Hepatocyte (in vitro differentiated cells): ENCODE data around the gene HSPA9. TPM values are rescaled to one million over a fixed set of nuclear protein-coding genes. Genes with fewer than 3 reads are reported as not detected.

ENCODE experiments used
- DNase-seq: peaks from one replicate; pipeline ENCODE4 v3.0.0-alpha.2; 2016; ENCODE audit warnings: low spot score
- H2AFZ ChIP-seq: fragments of 200-600 bp; sonication (generic); 2 replicates; pipeline ENCODE4 v1.6.0; 2016; ENCODE audit warnings: antibody characterized with exemption, mild to moderate bottlenecking
- H3K27ac ChIP-seq: fragments of 200-600 bp; sonication (generic); 2 replicates; pipeline ENCODE4 v1.5.1; 2016; ENCODE audit warnings: mild to moderate bottlenecking
- H3K27me3 ChIP-seq: fragments of 200-600 bp; sonication (generic); 2 replicates; pipeline ENCODE4 v1.6.1; 2016
- H3K36me3 ChIP-seq: fragments of 200-600 bp; sonication (generic); replicated peaks from 2 replicates; pipeline ENCODE4 v1.5.1; 2016; ENCODE audit warnings: low read depth; ENCODE audit not compliant: insufficient read depth
- H3K4me1 ChIP-seq: fragments of 200-600 bp; sonication (generic); 2 replicates; pipeline ENCODE4 v1.5.1; 2016; ENCODE audit warnings: mild to moderate bottlenecking, moderate library complexity; ENCODE audit not compliant: insufficient read depth
- H3K4me2 ChIP-seq: fragments of 200-600 bp; sonication (generic); 2 replicates; pipeline ENCODE4 v1.6.0; 2016
- H3K4me3 ChIP-seq: fragments of 200-600 bp; sonication (generic); 2 replicates; pipeline ENCODE4 v1.5.1; 2016; ENCODE audit warnings: mild to moderate bottlenecking
- H3K79me2 ChIP-seq: fragments of 200-600 bp; sonication (generic); 2 replicates; pipeline ENCODE4 v1.6.0; 2017; ENCODE audit warnings: mild to moderate bottlenecking
- H3K9me2 ChIP-seq: fragments of 200-600 bp; sonication (generic); replicated peaks from 2 replicates; pipeline ENCODE4 v1.6.0; 2017; ENCODE audit warnings: mild to moderate bottlenecking; ENCODE audit not compliant: insufficient read depth
- H3K9me3 ChIP-seq: fragments of 200-600 bp; sonication (generic); 2 replicates; pipeline ENCODE4 v1.5.1; 2016; ENCODE audit warnings: low read depth, mild to moderate bottlenecking
- H4K20me1 ChIP-seq: fragments of 200-600 bp; sonication (generic); 2 replicates; pipeline ENCODE4 v1.6.0; 2016; ENCODE audit warnings: mild to moderate bottlenecking; ENCODE audit not compliant: insufficient read depth, poor library complexity, severe bottlenecking
- EZH2 ChIP-seq: fragments of 200-600 bp; sonication (generic); IDR thresholded peaks from 2 replicates; pipeline ENCODE4 v1.6.1; 2016; ENCODE audit warnings: antibody characterized with exemption, mild to moderate bottlenecking, borderline replicate concordance
- EZH2phosphoT487 ChIP-seq: fragments of 200-600 bp; sonication (generic); IDR thresholded peaks from one replicate; pipeline ENCODE4 v1.6.1; 2018; ENCODE audit warnings: antibody characterized with exemption, mild to moderate bottlenecking, low read depth, moderate library complexity; ENCODE audit not compliant: unreplicated experiment, severe bottlenecking
- WGBS: methylation state at CpG from one replicate; pipeline ENCODE4 v1.1.6; 2016; ENCODE audit warnings: low lambda C conversion rate; ENCODE audit errors: missing lambda C conversion rate; 5-methylcytosine and 5-hydroxymethylcytosine counted together
- polyA plus RNA-seq: library from polyadenylated mRNA; unstranded; fragments of >200 nt; fragmentation: Nextera tagmentation; extraction: Ambion mirVana; gene quantifications from 2 replicates; pipeline ENCODE4 v1.2.1, GENCODE V29; 2016
- total RNA-seq: library from RNA; depleted of rRNA; stranded (reverse); fragments of >200 nt; gene quantifications from 2 replicates; pipeline ENCODE4 v1.2.3, GENCODE V29; 2014
- TF ChIP-seq, protein P1 (sequence below): fragments of 200-600 bp; sonication (generic); IDR thresholded peaks from 2 replicates; pipeline ENCODE4 v1.5.1; 2016; ENCODE audit warnings: antibody characterized with exemption, mild to moderate bottlenecking; ENCODE audit not compliant: poor library complexity

Gene HSPA9
- total and polyA plus RNA-seq, 2 experiments from 2014 or later = 211 to 383 TPM

DNA sequence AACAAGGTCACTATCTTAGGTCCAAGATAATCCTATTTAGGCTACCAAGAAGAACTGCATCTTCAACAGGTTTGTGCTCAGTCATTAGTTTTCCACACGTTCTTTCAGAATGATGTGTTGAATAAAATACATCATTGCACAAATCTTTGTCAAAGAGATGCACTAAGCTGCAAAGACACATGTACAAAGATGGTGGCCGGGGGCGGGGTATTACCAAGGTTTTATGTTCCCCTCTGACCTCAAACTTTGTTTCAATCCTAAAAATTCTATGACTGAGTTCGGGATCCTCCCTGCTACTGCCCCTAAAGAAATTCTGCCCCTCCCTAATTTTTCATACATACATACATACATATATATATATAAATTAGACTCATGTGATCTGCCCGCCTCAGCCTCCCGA is 14.2 kb downstream of the HSPA9 start:
- no peak overlapping the region for H3K4me3 ChIP-seq
- no peaks in the 10 kb centered on the region for H3K4me1 ChIP-seq
- H2AFZ ChIP-seq = no peak overlapping the region
- DNase-seq = no peak
- H3K27me3 ChIP-seq = no peaks in the 10 kb centered on the region
- H3K9me2 ChIP-seq = no peaks in the 10 kb centered on the region
- no peaks in the 10 kb centered on the region for H3K36me3 ChIP-seq
- H3K9me3 ChIP-seq = no peaks in the 10 kb centered on the region
- WGBS = 94% methylated on average over 6 of the region's 6 CpGs
- H3K79me2 ChIP-seq = peaks cover 60% of the 10 kb centered on the region
- H4K20me1 ChIP-seq = peaks cover 24% of the 10 kb centered on the region
- no peak overlapping the region for H3K4me2 ChIP-seq
- no peak overlapping the region for H3K27ac ChIP-seq
- TF ChIP-seq EZH2phosphoT487 (no peak), EZH2 (no peak)
- TF ChIP-seq, protein P1, sequence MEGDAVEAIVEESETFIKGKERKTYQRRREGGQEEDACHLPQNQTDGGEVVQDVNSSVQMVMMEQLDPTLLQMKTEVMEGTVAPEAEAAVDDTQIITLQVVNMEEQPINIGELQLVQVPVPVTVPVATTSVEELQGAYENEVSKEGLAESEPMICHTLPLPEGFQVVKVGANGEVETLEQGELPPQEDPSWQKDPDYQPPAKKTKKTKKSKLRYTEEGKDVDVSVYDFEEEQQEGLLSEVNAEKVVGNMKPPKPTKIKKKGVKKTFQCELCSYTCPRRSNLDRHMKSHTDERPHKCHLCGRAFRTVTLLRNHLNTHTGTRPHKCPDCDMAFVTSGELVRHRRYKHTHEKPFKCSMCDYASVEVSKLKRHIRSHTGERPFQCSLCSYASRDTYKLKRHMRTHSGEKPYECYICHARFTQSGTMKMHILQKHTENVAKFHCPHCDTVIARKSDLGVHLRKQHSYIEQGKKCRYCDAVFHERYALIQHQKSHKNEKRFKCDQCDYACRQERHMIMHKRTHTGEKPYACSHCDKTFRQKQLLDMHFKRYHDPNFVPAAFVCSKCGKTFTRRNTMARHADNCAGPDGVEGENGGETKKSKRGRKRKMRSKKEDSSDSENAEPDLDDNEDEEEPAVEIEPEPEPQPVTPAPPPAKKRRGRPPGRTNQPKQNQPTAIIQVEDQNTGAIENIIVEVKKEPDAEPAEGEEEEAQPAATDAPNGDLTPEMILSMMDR = no peak

DNA sequence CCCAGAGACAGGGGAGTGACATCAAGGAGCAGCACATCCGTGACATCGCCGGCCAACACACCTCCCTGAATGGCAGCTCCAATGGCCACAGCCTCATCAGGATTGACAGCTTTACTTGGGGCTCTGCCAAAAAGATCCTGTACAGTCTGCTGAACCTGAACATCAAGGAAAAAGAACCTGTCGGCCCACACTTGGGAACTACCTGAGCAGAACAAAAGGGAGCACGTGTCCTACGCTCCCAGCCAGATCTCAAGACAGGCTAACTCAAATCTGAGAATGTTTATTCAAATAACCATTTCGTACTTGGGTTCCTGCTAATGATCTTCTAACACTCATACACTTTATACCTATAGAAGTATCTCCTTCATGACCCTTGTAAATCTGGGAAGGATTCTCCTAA is 15.3 kb downstream of the HSPA9 start:
- no peak overlapping the region for H3K27ac ChIP-seq
- no peaks in the 10 kb centered on the region for H3K9me2 ChIP-seq
- peak; percentile 15 for DNase-seq
- H3K9me3 ChIP-seq = no peaks in the 10 kb centered on the region
- H3K36me3 ChIP-seq = no peaks in the 10 kb centered on the region
- H3K4me3 ChIP-seq = no peak overlapping the region
- peaks cover 50% of the 10 kb centered on the region for H3K79me2 ChIP-seq
- H2AFZ ChIP-seq = no peak overlapping the region
- no peak overlapping the region for H3K4me2 ChIP-seq
- H4K20me1 ChIP-seq = peaks cover 24% of the 10 kb centered on the region
- TF ChIP-seq EZH2phosphoT487 = no peak
- TF ChIP-seq EZH2 = no peak
- TF ChIP-seq, protein P1 = no peak
- 93% methylated on average over 7 of the region's 7 CpGs for WGBS
- H3K27me3 ChIP-seq = no peaks in the 10 kb centered on the region
- H3K4me1 ChIP-seq = no peaks in the 10 kb centered on the region

DNA sequence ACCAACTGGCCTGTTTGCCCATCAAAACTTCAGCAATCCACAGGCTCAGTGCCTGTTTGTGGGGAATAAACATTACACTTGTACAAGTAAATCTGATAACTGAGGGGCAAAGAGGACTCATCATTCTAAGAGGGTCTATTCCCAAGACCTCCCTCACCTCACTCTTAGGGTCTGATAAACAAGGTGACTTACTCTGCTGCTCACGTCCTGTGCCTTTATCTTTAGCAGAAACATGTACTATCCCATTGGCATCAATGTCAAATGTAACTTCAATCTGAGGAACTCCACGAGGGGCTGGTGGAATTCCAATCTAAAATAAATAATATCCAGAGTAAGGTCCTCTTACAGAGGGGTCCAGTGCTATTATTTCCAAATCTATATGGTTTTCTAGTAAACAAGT is 17.5 kb downstream of the HSPA9 start:
- Histone ChIP-seq H3K4me2 (no peak overlapping the region), H3K4me1 (no peaks in the 10 kb centered on the region), H2AFZ (no peak overlapping the region), H3K36me3 (no peaks in the 10 kb centered on the region), H3K27me3 (no peaks in the 10 kb centered on the region), H3K9me2 (no peaks in the 10 kb centered on the region), H3K79me2 (peaks cover 27% of the 10 kb centered on the region), H3K27ac (no peak overlapping the region), H3K4me3 (no peak overlapping the region), H3K9me3 (no peaks in the 10 kb centered on the region), H4K20me1 (peaks cover 5% of the 10 kb centered on the region)
- TF ChIP-seq EZH2 = no peak
- TF ChIP-seq, protein P1 = no peak
- no peak for TF ChIP-seq EZH2phosphoT487
- 92% methylated on average over 2 of the region's 2 CpGs for WGBS
- DNase-seq = no peak

DNA sequence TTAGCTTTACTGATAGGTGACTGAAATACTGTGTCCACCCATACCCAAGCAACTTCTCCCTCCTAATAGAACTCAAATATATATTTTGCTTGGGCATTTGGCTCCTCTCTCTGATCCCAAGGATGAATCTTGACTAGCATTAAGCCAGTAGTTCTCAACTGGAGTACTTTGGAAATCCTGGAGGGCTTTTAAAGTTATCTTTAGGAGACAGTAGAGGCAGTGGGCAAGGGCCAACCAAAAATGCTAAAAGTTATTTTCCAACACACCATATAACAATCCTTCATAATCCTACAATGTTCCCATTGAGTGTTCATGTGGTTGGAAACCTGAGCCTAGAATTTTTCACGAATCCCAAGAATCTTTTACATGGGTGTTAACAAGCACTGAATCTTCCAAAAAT is 21.1 kb downstream of the HSPA9 start:
- no peak for TF ChIP-seq EZH2phosphoT487
- Histone ChIP-seq H3K36me3 (no peaks in the 10 kb centered on the region), H3K4me3 (no peak overlapping the region), H3K9me2 (no peaks in the 10 kb centered on the region), H2AFZ (no peak overlapping the region), H3K9me3 (no peaks in the 10 kb centered on the region), H3K27me3 (no peaks in the 10 kb centered on the region), H4K20me1 (no peaks in the 10 kb centered on the region), H3K4me2 (no peak overlapping the region), H3K4me1 (no peaks in the 10 kb centered on the region), H3K79me2 (peaks cover 18% of the 10 kb centered on the region), H3K27ac (no peak overlapping the region)
- no peak for DNase-seq
- 96% methylated on average over 1 of the region's 1 CpG for WGBS
